Measurements from ENCODE around the gene MAGEA11. TPM values are rescaled to one million over a fixed set of nuclear protein-coding genes. Genes with fewer than 3 reads are reported as not detected.

MAGEA11 gene
- total RNA-seq, 1 experiment from 2014 or later, result not detected

Small RNA genes lying within 50 kb of the gene (small RNA-seq; reads per million reads assigned to genes)
- gene AC244098.1, result not detected
- not detected for gene AC244098.2
- not detected for gene AC244098.3

Other genes starting within 250 kb of the MAGEA11 start
- gene IDS, start 206.8 kb upstream of the MAGEA11 start, total RNA-seq (2014; rRNA removed; shearing (Covaris generic)), result 51.1 and 53.2 TPM in 2 replicates
- 24.7 and 28.1 TPM in 2 replicates for gene EOLA1, start 171.0 kb upstream of the MAGEA11 start, total RNA-seq (2014; rRNA removed; shearing (Covaris generic))
- not detected in 2 replicates for gene HSFX3, start 162.1 kb upstream of the MAGEA11 start, total RNA-seq (2014; rRNA removed; shearing (Covaris generic))
- gene MAGEA9B, start 124.6 kb upstream of the MAGEA11 start, total RNA-seq (2014; rRNA removed; shearing (Covaris generic)), result not detected in 2 replicates
- 0.70 TPM in 1 of 2 replicates, not detected in the other for gene HSFX2, start 116.7 kb upstream of the MAGEA11 start, total RNA-seq (2014; rRNA removed; shearing (Covaris generic))
- 12.3 and 25.0 TPM in 2 replicates for gene TMEM185A, start 80.3 kb upstream of the MAGEA11 start, total RNA-seq (2014; rRNA removed; shearing (Covaris generic))
- 0.26 and 0.86 TPM in 2 replicates for gene HSFX1, start 62.0 kb downstream of the MAGEA11 start, total RNA-seq (2014; rRNA removed; shearing (Covaris generic))
- not detected in 2 replicates for gene MAGEA9, start 69.9 kb downstream of the MAGEA11 start, total RNA-seq (2014; rRNA removed; shearing (Covaris generic))
- gene MAGEA8, start 169.1 kb downstream of the MAGEA11 start, total RNA-seq (2014; rRNA removed; shearing (Covaris generic)), result not detected in 2 replicates
- gene HSFX4, start 217.5 kb downstream of the MAGEA11 start, total RNA-seq (2014; rRNA removed; shearing (Covaris generic)), result 0.47 TPM in 1 of 2 replicates, not detected in the other
- gene EOLA2, start 226.4 kb downstream of the MAGEA11 start, total RNA-seq (2014; rRNA removed; shearing (Covaris generic)), result 45.0 and 45.6 TPM in 2 replicates

All from HT-29 (cell line).